Mammary epithelial cell (primary cell): ENCODE measurements around the gene LGMN.

Source experiments
- CTCF ChIP-seq, 2 donors: IDR thresholded peaks in 1 of 2; conservative IDR thresholded peaks in 1 of 2; 2 replicates each; pipeline ENCODE4 v1.5.1; 2011 to 2012; ENCODE audit warnings: inconsistent platforms in 2 of 2, low read length in 2 of 2, mild to moderate bottlenecking in 2 of 2, control low read depth in 1 of 2, low read depth in 1 of 2; ENCODE audit not compliant: insufficient read depth in 1 of 2; ENCODE audit errors: extremely low read depth in 1 of 2
- EZH2 ChIP-seq: IDR thresholded peaks from 2 replicates; pipeline ENCODE4 v1.6.1; 2012; ENCODE audit warnings: low read length, inconsistent platforms, borderline replicate concordance

GRCh38 chr14:92751819-92752218, 3.4 kb upstream of the LGMN start:
- TF ChIP-seq CTCF (conservative IDR thresholded peaks at IDR 0.05 in 1 of 2, IDR thresholded peaks at IDR 0.05 in 1 of 2; ENCODE audit: extremely low read depth in 1 of 2, insufficient read depth in 1 of 2, low read depth in 1 of 2, low read length in 2 of 2) (no peak), EZH2 (no peak)
